CD8-positive, alpha-beta memory T cell (primary cell): ENCODE data around the gene IL10. TPM values are rescaled to one million over a fixed set of nuclear protein-coding genes. Genes with fewer than 3 reads are reported as not detected.

Experiments used
- CTCF ChIA-PET: fragments of 350-600 bp; sonication (Branson Sonifier 250); formaldehyde crosslinking; loops from one replicate; lab custom pipeline; 2021; ENCODE audit warnings: antibody characterized with exemption; lab: Charles Lee
- POLR2A ChIA-PET: fragments of 350-600 bp; sonication (Branson Sonifier 250); formaldehyde crosslinking; loops from one replicate; lab custom pipeline; 2021; ENCODE audit warnings: antibody characterized with exemption; lab: Charles Lee
- DNase-seq, 5 donors: peaks; one replicate each; pipeline versions ENCODE4 v3.0.0 to v3.0.0-alpha.2; 2020 to 2022; ENCODE audit warnings: mixed read lengths in 1 of 5
- H3K27ac ChIP-seq: one replicate; pipeline ENCODE4 v1.7.0; 2013; ENCODE audit warnings: low read depth, mild to moderate bottlenecking, low read length, moderate library complexity
- H3K27me3 ChIP-seq: 2 replicates; pipeline ENCODE4 v1.7.0; 2013; ENCODE audit warnings: low read length, mild to moderate bottlenecking; ENCODE audit not compliant: insufficient read depth, poor library complexity, severe bottlenecking
- H3K36me3 ChIP-seq: 2 replicates; pipeline ENCODE4 v1.7.0; 2013; ENCODE audit warnings: mild to moderate bottlenecking, low read length, moderate library complexity; ENCODE audit not compliant: insufficient read depth
- H3K4me1 ChIP-seq: 2 replicates; pipeline ENCODE4 v1.7.0; 2013; ENCODE audit warnings: mild to moderate bottlenecking, low read length, moderate library complexity; ENCODE audit not compliant: insufficient read depth
- H3K4me3 ChIP-seq: 2 replicates; pipeline ENCODE4 v1.7.0; 2013; ENCODE audit warnings: mild to moderate bottlenecking, low read length
- H3K9me3 ChIP-seq: 2 replicates; pipeline ENCODE4 v1.7.0; 2013; ENCODE audit warnings: mild to moderate bottlenecking, low read length
- H3K27ac Mint-ChIP-seq, 8 donors: one replicate each; pipeline ENCODE4 v1.8.0; 2020 to 2021; ENCODE audit warnings: mixed read lengths in 8 of 8, mild to moderate bottlenecking in 6 of 8, inconsistent platforms in 3 of 8, moderate library complexity in 3 of 8
- H3K27me3 Mint-ChIP-seq, 2 donors: one replicate each; pipeline ENCODE4 v1.8.0; 2020 to 2021; ENCODE audit warnings: mixed read lengths in 2 of 2, mild to moderate bottlenecking in 1 of 2, moderate library complexity in 1 of 2
- H3K36me3 Mint-ChIP-seq, 3 donors: one replicate each; pipeline ENCODE4 v1.8.0; 2020 to 2021; ENCODE audit warnings: mixed read lengths in 3 of 3, inconsistent platforms in 1 of 3, mild to moderate bottlenecking in 1 of 3
- H3K4me1 Mint-ChIP-seq, 3 donors: one replicate each; pipeline ENCODE4 v1.8.0; 2020 to 2021; ENCODE audit warnings: mixed read lengths in 3 of 3, inconsistent platforms in 1 of 3, mild to moderate bottlenecking in 1 of 3
- H3K4me3 Mint-ChIP-seq, 7 donors: one replicate each; pipeline ENCODE4 v1.8.0; 2020 to 2021; ENCODE audit warnings: mixed read lengths in 7 of 7, mild to moderate bottlenecking in 6 of 7, moderate library complexity in 4 of 7, inconsistent platforms in 2 of 7
- H3K9me3 Mint-ChIP-seq, 5 donors: one replicate each; pipeline ENCODE4 v1.8.0; 2020 to 2022; ENCODE audit warnings: mixed read lengths in 5 of 5, mild to moderate bottlenecking in 3 of 5, moderate library complexity in 2 of 5, inconsistent platforms in 1 of 5
- polyA plus RNA-seq: library from polyadenylated mRNA; unstranded; fragments of 300-500 nt; fragmentation: Illumina TruSeq; gene quantifications from one replicate; pipeline ENCODE4 v1.2.3, GENCODE V29; 2021
- total RNA-seq, 2 experiments: library from RNA; stranded (reverse); gene quantifications; one replicate each; pipeline ENCODE4 v1.2.3, GENCODE V29; 2021

Gene IL10
- total and polyA plus RNA-seq, 3 experiments from 2014 or later = 0.33 to 7.6 (median 7.6) TPM

GRCh38 chr1:206738370-206739366 is 33.6 kb downstream of the IL10 start:
- Histone ChIP-seq H3K4me3 (peak overlapping the region; percentile 23), H3K27ac (no peak overlapping the region), H3K4me1 (peaks cover 72% of the 10 kb centered on the region), H3K9me3 (no peaks in the 10 kb centered on the region), H3K36me3 (no peaks in the 10 kb centered on the region), H3K27me3 (no peaks in the 10 kb centered on the region)
- H3K36me3 Mint-ChIP-seq = peaks cover 0 to 16% (median 0%) of the 10 kb centered on the region in 3 donors
- no peak for DNase-seq
- H3K4me3 Mint-ChIP-seq = peak overlapping the region in 6 of 7 donors; percentile 17 to 79 (median 70)
- H3K27me3 Mint-ChIP-seq = no peaks in the 10 kb centered on the region
- H3K9me3 Mint-ChIP-seq = no peaks in the 10 kb centered on the region
- POLR2A ChIA-PET = no interaction called here
- peaks cover 76 to 93% (median 84%) of the 10 kb centered on the region in 3 donors for H3K4me1 Mint-ChIP-seq
- CTCF ChIA-PET = interaction anchor here (0.9 to 9.8 kb wide), 9 partner anchors 10 to 244 kb away, joined by 3 to 232 read pairs (median 4); no protein-coding TSS in a partner anchor
- peak overlapping the region; percentile 89 to 98 (median 92) for H3K27ac Mint-ChIP-seq

GRCh38 chr1:206737729-206738201 is 34.5 kb downstream of the IL10 start:
- Histone ChIP-seq H3K4me3 (peak overlapping the region; percentile 23), H3K9me3 (no peaks in the 10 kb centered on the region), H3K4me1 (peaks cover 68% of the 10 kb centered on the region), H3K36me3 (no peaks in the 10 kb centered on the region), H3K27me3 (no peaks in the 10 kb centered on the region), H3K27ac (peak overlapping the region; percentile 71)
- no peaks in the 10 kb centered on the region for H3K27me3 Mint-ChIP-seq
- H3K27ac Mint-ChIP-seq = peak overlapping the region; percentile 86 to 98 (median 92)
- peaks cover 69 to 85% (median 77%) of the 10 kb centered on the region in 3 donors for H3K4me1 Mint-ChIP-seq
- peak in 1 of 5 donors; percentile 35 for DNase-seq
- peak overlapping the region; percentile 0 to 79 (median 65) for H3K4me3 Mint-ChIP-seq
- H3K36me3 Mint-ChIP-seq = peaks cover 4 to 24% (median 4%) of the 10 kb centered on the region in 3 donors
- no peaks in the 10 kb centered on the region for H3K9me3 Mint-ChIP-seq
- CTCF ChIA-PET = interaction anchor here (0.9 to 9.8 kb wide), 5 partner anchors 12 to 196 kb away, joined by 3 to 232 read pairs (median 3); no protein-coding TSS in a partner anchor
- POLR2A ChIA-PET = interaction anchor here (1.3 kb wide), 1 partner anchor 65 kb away, joined by 6 read pairs; no protein-coding TSS in a partner anchor

- peak overlapping the region; percentile 71 for H3K27ac ChIP-seq
- peak overlapping the region; percentile 86 to 98 (median 92) for H3K27ac Mint-ChIP-seq
- DNase-seq = peak; percentile 46 to 87 (median 67)
- ChIA-PET CTCF (interaction anchor here (1.0 to 9.8 kb wide), 11 partner anchors 11 to 245 kb away, joined by 3 to 232 read pairs (median 5); partner anchors contain the start of gene DYRK3), POLR2A (interaction anchor here (0.6 to 1.3 kb wide), 5 partner anchors 8 to 172 kb away, joined by 3 to 6 read pairs (median 4); no protein-coding TSS in a partner anchor)
- peak overlapping the region; percentile 23 for H3K4me3 ChIP-seq
- H3K36me3 ChIP-seq = no peaks in the 10 kb centered on the region
- peaks cover 4 to 30% (median 7%) of the 10 kb centered on the region in 3 donors for H3K36me3 Mint-ChIP-seq
- no peaks in the 10 kb centered on the region for H3K9me3 Mint-ChIP-seq
- peak overlapping the region; percentile 0 to 79 (median 65) for H3K4me3 Mint-ChIP-seq
- peaks cover 68 to 78% (median 73%) of the 10 kb centered on the region in 3 donors for H3K4me1 Mint-ChIP-seq
- no peaks in the 10 kb centered on the region for H3K27me3 Mint-ChIP-seq
- H3K4me1 ChIP-seq = peaks cover 68% of the 10 kb centered on the region
- H3K9me3 ChIP-seq = no peaks in the 10 kb centered on the region
- H3K27me3 ChIP-seq = no peaks in the 10 kb centered on the region
These were observed 35.2 kb downstream of the IL10 start for GRCh38 chr1:206736878-206737728.

GRCh38 chr1:206735553-206736031 is 36.7 kb downstream of the IL10 start:
- H3K27ac Mint-ChIP-seq = peak overlapping the region; percentile 86 to 98 (median 92)

GRCh38 chr1:206734499-206735142 is 37.7 kb downstream of the IL10 start:
- no peak overlapping the region for H3K27ac ChIP-seq
- peaks cover 6% of the 10 kb centered on the region for H3K36me3 ChIP-seq
- H3K27me3 ChIP-seq = no peaks in the 10 kb centered on the region
- H3K27me3 Mint-ChIP-seq = no peaks in the 10 kb centered on the region
- ChIA-PET POLR2A (interaction anchor here (0.6 to 1.9 kb wide), 11 partner anchors 19 to 190 kb away, joined by 3 to 13 read pairs (median 5); partner anchors contain the start of gene FCMR), CTCF (interaction anchor here (0.7 to 9.8 kb wide), 62 partner anchors 9 to 247 kb away, joined by 3 to 232 read pairs (median 4); partner anchors contain the start of genes DYRK3, IL10 and IL19)
- H3K4me1 ChIP-seq = peaks cover 55% of the 10 kb centered on the region
- peak overlapping the region in 6 of 7 donors; percentile 7 to 79 (median 54) for H3K4me3 Mint-ChIP-seq
- peaks cover 4 to 55% (median 7%) of the 10 kb centered on the region in 3 donors for H3K36me3 Mint-ChIP-seq
- DNase-seq = peak; percentile 66 to 80 (median 74)
- H3K27ac Mint-ChIP-seq = peak overlapping the region; percentile 86 to 98 (median 92)
- H3K4me1 Mint-ChIP-seq = peaks cover 60 to 62% (median 62%) of the 10 kb centered on the region in 3 donors
- no peaks in the 10 kb centered on the region for H3K9me3 Mint-ChIP-seq
- H3K4me3 ChIP-seq = no peak overlapping the region
- no peaks in the 10 kb centered on the region for H3K9me3 ChIP-seq

More at GRCh38 chr1:206735553-206736031, 36.7 kb downstream of the IL10 start:
- H3K27me3 Mint-ChIP-seq = no peaks in the 10 kb centered on the region
- Histone ChIP-seq H3K27me3 (no peaks in the 10 kb centered on the region), H3K36me3 (no peaks in the 10 kb centered on the region), H3K4me3 (no peak overlapping the region), H3K9me3 (no peaks in the 10 kb centered on the region), H3K27ac (no peak overlapping the region), H3K4me1 (peaks cover 65% of the 10 kb centered on the region)
- no peaks in the 10 kb centered on the region for H3K9me3 Mint-ChIP-seq
- peaks cover 65 to 68% (median 66%) of the 10 kb centered on the region in 3 donors for H3K4me1 Mint-ChIP-seq
- no peak for DNase-seq
- H3K36me3 Mint-ChIP-seq = peaks cover 4 to 46% (median 7%) of the 10 kb centered on the region in 3 donors
- ChIA-PET CTCF (interaction anchor here (0.8 to 9.8 kb wide), 33 partner anchors 9 to 247 kb away, joined by 3 to 232 read pairs (median 7); partner anchors contain the start of genes DYRK3, IL10 and IL19), POLR2A (interaction anchor here (0.9 to 1.9 kb wide), 8 partner anchors 20 to 190 kb away, joined by 3 to 13 read pairs (median 5); partner anchors contain the start of gene FCMR)
- peak overlapping the region in 1 of 7 donors; percentile 79 for H3K4me3 Mint-ChIP-seq

- peaks cover 50 to 53% (median 51%) of the 10 kb centered on the region in 3 donors for H3K4me1 Mint-ChIP-seq
- Histone ChIP-seq H3K27me3 (no peaks in the 10 kb centered on the region), H3K4me1 (peaks cover 39% of the 10 kb centered on the region), H3K4me3 (no peak overlapping the region), H3K36me3 (peaks cover 9% of the 10 kb centered on the region), H3K27ac (no peak overlapping the region), H3K9me3 (no peaks in the 10 kb centered on the region)
- peak overlapping the region in 1 of 7 donors; percentile 14 for H3K4me3 Mint-ChIP-seq
- no peaks in the 10 kb centered on the region for H3K27me3 Mint-ChIP-seq
- CTCF ChIA-PET = interaction anchor here (1.3 to 9.8 kb wide), 8 partner anchors 26 to 180 kb away, joined by 3 to 232 read pairs (median 25); partner anchors contain the start of genes IL10 and IL19
- POLR2A ChIA-PET = interaction anchor here (0.7 kb wide), 1 partner anchor 70 kb away, joined by 4 read pairs; no protein-coding TSS in a partner anchor
- peaks cover 4 to 70% (median 7%) of the 10 kb centered on the region in 3 donors for H3K36me3 Mint-ChIP-seq
- DNase-seq = no peak
- H3K9me3 Mint-ChIP-seq = no peaks in the 10 kb centered on the region
- peak overlapping the region; percentile 2 to 90 (median 60) for H3K27ac Mint-ChIP-seq
These were observed 39.3 kb downstream of the IL10 start for GRCh38 chr1:206732992-206733391.
